ENCODE results near the gene KLHDC8A.

- TF ChIP-seq SPI1 (IDR thresholded peaks at IDR 0.05; ENCODE audit: low read depth, low read length) (no peak), POLR2A (IDR thresholded peaks at IDR 0.05; ENCODE audit: low read depth, low read length) (no peak), POLR2AphosphoS5 (IDR thresholded peaks at IDR 0.05; ENCODE audit: low read depth, low read length) (no peak)
Observed at GRCh38 chr1:205396967-205397616, 40.4 kb upstream of the KLHDC8A start.
